ENCODE measurements around the gene CRIP1. TPM values are rescaled to one million over a fixed set of nuclear protein-coding genes. Genes with fewer than 3 reads are reported as not detected.

The CRIP1 gene
- total and polyA plus RNA-seq, 10 of the 15 experiments (the other 5 are each of a cell fraction or from before 2014, with no cell fraction given): 66.8 to 259 (median 154) TPM

DNA sequence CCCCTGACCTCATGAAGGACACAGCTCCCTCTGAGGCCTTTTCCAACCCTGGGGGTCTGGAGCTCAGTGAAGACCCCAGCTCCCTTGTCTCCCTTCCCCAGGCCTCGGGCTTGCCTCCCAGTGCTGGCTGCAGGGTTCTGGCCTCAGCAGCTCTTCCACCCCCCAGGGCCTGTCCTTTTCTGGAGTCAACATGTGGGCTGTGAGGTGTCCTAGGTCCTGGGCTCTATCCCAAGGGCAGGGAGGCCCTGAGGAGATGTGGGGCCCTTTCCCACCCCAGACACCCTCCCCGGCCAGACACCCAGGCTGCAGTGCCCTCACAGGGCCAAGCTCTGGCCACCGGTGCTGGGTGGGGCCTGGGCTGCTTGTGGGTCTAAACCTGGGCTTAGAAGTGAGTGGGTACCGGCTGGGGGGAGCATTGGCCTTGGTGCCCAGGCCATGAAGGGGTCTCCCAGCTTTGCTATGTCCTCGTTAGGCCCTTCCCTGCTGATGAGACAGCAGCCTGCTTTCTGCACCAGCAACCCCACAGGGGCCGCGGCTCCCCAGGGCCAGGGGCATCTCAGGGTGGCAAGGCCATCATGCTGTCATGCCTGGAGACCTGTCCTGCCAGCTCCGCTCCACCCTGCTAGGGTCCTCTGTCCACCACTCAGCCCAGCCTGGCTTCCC is 14.7 kb upstream of the CRIP1 start:
- intact Hi-C loops (cut with micrococcal nuclease; ENCODE audit: unreplicated experiment): no loop called here
- ChIA-PET CTCF (interaction anchor here (0.6 to 1.5 kb wide), 2 partner anchors 9 to 1783 kb away, joined by 3 to 7 read pairs; no protein-coding TSS in a partner anchor), RAD21 (ENCODE audit: unreplicated experiment) (interaction anchor here (0.9 kb wide), 1 partner anchor 101 kb away, joined by 3 read pairs; no protein-coding TSS in a partner anchor), POLR2A (no interaction called here), SMC1A (ENCODE audit: uncharacterized antibody, unreplicated experiment) (no interaction called here)
- Histone ChIP-seq H3K4me3 (no peak overlapping the region), H3K36me3 (ENCODE audit: control insufficient read depth in 2 of 2, insufficient read depth in 2 of 2, low read length in 1 of 2) (peaks cover 0 to 9% of the 10 kb centered on the region in 2 experiments; a peak in 3 of 4 replicates), H4K20me1 (ENCODE audit: control insufficient read depth, insufficient read depth) (no peaks in the 10 kb centered on the region), H3K27me3 (replicated peaks in 1 of 2; ENCODE audit: control insufficient read depth in 2 of 2, insufficient read depth in 2 of 2, low read length in 1 of 2) (peaks cover 4 to 8% of the 10 kb centered on the region in 2 experiments; a peak in 3 of 4 replicates), H3K27ac (ENCODE audit: control insufficient read depth, insufficient read depth) (no peak overlapping the region), H3K4me2 (ENCODE audit: control insufficient read depth, insufficient read depth) (no peak overlapping the region), H2AFZ (ENCODE audit: control insufficient read depth, low read depth, low read length) (no peak overlapping the region), H3K9me3 (replicated peaks; ENCODE audit: control insufficient read depth, insufficient read depth, low read length) (no peaks in the 10 kb centered on the region; the same call in 2 of the 3 replicates), H3K79me2 (ENCODE audit: control insufficient read depth, insufficient read depth, low read length) (no peaks in the 10 kb centered on the region), H3K9ac (ENCODE audit: control insufficient read depth, insufficient read depth, low read length) (no peak overlapping the region), H3K4me1 (ENCODE audit: control insufficient read depth, insufficient read depth, low read length) (no peaks in the 10 kb centered on the region)
- FAIRE-seq (no peak), DNase-seq (ENCODE audit: low read depth, low spot score) (no peak), ATAC-seq (no peak)
- BruUV-seq (replicated peaks): no TSS peak
- 84% methylated on average over 8 of the region's 8 CpGs for WGBS (ENCODE audit: insufficient coverage, insufficient replicate concordance, low lambda C conversion rate, missing lambda C conversion rate)
- in situ Hi-C loops (cut with MboI): no loop called here
- TF ChIP-seq KAT2A (conservative IDR thresholded peaks at IDR 0.05; ENCODE audit: control insufficient read depth, low read depth, low read length): no peak
- no peak for TF ChIP-seq YY1 (IDR thresholded peaks at IDR 0.05; ENCODE audit: low read depth, low read length)
- TF ChIP-seq, protein P1, sequence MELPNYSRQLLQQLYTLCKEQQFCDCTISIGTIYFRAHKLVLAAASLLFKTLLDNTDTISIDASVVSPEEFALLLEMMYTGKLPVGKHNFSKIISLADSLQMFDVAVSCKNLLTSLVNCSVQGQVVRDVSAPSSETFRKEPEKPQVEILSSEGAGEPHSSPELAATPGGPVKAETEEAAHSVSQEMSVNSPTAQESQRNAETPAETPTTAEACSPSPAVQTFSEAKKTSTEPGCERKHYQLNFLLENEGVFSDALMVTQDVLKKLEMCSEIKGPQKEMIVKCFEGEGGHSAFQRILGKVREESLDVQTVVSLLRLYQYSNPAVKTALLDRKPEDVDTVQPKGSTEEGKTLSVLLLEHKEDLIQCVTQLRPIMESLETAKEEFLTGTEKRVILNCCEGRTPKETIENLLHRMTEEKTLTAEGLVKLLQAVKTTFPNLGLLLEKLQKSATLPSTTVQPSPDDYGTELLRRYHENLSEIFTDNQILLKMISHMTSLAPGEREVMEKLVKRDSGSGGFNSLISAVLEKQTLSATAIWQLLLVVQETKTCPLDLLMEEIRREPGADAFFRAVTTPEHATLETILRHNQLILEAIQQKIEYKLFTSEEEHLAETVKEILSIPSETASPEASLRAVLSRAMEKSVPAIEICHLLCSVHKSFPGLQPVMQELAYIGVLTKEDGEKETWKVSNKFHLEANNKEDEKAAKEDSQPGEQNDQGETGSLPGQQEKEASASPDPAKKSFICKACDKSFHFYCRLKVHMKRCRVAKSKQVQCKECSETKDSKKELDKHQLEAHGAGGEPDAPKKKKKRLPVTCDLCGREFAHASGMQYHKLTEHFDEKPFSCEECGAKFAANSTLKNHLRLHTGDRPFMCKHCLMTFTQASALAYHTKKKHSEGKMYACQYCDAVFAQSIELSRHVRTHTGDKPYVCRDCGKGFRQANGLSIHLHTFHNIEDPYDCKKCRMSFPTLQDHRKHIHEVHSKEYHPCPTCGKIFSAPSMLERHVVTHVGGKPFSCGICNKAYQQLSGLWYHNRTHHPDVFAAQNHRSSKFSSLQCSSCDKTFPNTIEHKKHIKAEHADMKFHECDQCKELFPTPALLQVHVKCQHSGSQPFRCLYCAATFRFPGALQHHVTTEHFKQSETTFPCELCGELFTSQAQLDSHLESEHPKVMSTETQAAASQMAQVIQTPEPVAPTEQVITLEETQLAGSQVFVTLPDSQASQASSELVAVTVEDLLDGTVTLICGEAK (IDR thresholded peaks at IDR 0.05; ENCODE audit: borderline replicate concordance): no peak
- TF ChIP-seq PAX5 (IDR thresholded peaks at IDR 0.05; ENCODE audit: borderline replicate concordance, low read depth, low read length): no peak
- TF ChIP-seq, protein P2, sequence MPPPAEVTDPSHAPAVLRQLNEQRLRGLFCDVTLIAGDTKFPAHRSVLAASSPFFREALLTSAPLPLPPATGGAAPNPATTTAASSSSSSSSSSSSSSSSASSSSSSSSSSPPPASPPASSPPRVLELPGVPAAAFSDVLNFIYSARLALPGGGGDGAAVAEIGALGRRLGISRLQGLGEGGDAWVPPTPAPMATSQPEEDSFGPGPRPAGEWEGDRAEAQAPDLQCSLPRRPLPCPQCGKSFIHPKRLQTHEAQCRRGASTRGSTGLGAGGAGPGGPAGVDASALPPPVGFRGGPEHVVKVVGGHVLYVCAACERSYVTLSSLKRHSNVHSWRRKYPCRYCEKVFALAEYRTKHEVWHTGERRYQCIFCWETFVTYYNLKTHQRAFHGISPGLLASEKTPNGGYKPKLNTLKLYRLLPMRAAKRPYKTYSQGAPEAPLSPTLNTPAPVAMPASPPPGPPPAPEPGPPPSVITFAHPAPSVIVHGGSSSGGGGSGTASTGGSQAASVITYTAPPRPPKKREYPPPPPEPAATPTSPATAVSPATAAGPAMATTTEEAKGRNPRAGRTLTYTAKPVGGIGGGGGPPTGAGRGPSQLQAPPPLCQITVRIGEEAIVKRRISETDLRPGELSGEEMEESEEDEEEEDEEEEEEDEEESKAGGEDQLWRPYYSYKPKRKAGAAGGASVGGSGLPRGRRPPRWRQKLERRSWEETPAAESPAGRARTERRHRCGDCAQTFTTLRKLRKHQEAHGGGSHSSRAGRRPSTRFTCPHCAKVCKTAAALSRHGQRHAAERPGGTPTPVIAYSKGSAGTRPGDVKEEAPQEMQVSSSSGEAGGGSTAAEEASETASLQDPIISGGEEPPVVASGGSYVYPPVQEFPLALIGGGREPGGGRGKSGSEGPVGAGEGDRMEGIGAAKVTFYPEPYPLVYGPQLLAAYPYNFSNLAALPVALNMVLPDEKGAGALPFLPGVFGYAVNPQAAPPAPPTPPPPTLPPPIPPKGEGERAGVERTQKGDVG (CRISPR knock-in tag; IDR thresholded peaks at IDR 0.05): no peak
- TF ChIP-seq SIX5 (IDR thresholded peaks at IDR 0.05; ENCODE audit: low read depth, low read length, severe bottlenecking): no peak
- no peak for TF ChIP-seq POLR2A (IDR thresholded peaks at IDR 0.05; ENCODE audit: low read depth, low read length)

Data from GM12878 (cell line).